GM04504 (cell line): ENCODE data around the gene CENPVL2.
"Not testable (repeated sequence)": the region's sequence is repeated elsewhere in the genome, so short reads cannot be mapped to it uniquely, and the experiment has no call there.

Experiments
- DNase-seq: peaks from one replicate; pipeline ENCODE4 v3.0.0-alpha.2; 2012; ENCODE audit warnings: low read depth

The CENPVL2 gene

DNA sequence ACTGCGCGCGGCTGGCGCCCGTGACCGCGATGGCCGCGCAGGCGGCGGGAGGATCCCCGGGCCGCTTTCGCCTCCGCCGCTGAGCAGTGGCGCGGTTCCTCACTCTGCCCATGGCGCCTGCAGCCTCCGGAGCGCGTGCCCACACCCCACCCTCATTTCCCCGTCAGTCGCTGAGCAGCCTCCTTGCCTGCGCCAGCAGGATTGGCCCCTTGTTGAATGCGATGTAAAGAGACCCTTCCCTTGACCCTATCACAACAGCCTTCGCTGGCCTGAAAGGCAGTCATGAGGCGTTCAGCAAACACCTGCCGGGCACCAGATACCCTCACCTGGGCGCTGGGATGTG, at the start of gene CENPVL2:
Gene CENPVL2, minus strand, starts transcription at position 112 of the 343 bp plus-strand sequence. Its CDS starts 0 bp downstream, at position 112.
- DNase-seq: not testable (repeated sequence)

DNA sequence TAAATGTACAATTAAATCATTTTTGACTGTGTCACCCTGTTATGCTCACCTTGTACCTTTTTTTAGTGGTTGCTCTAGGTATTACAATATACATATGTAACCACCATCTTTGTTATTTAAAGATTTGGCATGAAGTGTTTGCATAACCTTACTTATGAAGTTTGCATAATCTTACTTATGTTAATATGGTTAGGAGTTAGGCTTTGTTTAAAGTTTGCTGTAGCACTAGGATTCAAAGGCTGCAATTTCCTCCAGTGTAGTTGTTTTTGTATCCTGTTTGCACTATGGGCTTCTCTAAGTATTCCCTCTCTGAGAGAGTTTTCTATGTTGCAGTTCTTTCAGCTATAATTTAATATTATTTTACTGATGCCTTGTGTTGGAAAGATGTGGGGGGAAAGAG, 45.6 kb upstream of the CENPVL2 start:
- no peak for DNase-seq

DNA sequence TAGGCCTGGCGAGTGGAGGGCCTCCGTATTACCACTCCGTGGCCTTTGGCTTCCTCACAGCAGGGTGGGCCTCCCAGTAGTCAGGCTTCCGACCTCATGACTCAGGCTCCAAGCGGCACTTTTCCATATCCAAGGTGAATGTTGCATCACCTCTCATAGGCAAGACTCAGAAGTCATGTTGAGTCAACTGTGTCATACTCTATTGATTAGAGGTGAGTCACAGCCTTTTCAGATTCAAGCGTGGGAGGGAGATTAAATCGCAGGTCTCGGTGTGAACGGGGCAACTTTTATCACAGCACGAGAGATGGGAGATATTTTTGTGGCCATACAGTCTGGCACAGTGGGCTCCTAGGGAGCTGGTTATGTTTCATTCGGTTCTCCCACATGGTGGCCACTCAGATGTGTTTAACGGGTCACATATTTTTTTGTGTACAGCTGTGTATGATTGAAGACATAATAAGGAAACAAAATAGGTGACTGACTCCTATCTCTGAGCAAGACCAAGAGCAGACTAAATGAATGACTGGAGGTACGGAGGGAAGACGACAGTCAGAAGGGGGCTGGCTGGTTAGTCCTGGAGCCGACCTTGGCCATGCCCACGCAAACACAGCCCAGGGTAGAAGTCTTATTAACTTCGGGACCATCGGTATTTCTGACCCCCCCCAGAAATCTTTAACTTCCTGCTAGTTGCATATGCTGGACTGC, 30.5 kb upstream of the CENPVL2 start:
- not testable (repeated sequence) for DNase-seq

DNA sequence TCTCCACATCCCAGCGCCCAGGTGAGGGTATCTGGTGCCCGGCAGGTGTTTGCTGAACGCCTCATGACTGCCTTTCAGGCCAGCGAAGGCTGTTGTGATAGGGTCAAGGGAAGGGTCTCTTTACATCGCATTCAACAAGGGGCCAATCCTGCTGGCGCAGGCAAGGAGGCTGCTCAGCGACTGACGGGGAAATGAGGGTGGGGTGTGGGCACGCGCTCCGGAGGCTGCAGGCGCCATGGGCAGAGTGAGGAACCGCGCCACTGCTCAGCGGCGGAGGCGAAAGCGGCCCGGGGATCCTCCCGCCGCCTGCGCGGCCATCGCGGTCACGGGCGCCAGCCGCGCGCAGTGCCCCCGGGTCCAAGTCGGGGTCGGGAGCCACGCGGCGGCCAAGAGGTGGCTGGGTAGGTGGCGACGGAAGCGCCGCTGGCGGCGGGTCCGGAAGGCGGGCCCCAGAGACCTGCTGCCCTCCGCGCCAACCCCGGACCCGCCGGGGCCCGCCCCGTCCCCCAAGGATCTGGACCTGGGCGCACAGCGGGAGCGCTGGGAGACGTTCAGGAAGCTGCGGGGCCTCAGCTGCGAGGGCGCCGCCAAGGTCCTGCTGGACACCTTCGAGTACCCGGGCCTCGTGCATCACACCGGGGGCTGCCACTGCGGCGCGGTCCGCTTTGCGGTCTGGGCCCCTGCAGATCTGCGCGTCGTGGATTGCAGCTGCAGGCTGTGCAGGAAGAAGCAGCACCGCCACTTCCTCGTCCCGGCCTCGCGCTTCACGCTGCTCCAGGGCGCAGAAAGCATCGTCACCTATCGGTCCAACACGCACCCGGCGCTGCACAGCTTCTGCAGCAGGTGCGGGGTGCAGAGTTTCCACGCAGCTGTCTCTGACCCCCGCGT, 27.9 kb upstream of the CENPVL2 start, which contains the start of gene CENPVL1:
Gene CENPVL1, plus strand, starts transcription at position 236 of the 888 bp plus-strand sequence. Its CDS starts 0 bp downstream, at position 236.
- not testable (repeated sequence) for DNase-seq

DNA sequence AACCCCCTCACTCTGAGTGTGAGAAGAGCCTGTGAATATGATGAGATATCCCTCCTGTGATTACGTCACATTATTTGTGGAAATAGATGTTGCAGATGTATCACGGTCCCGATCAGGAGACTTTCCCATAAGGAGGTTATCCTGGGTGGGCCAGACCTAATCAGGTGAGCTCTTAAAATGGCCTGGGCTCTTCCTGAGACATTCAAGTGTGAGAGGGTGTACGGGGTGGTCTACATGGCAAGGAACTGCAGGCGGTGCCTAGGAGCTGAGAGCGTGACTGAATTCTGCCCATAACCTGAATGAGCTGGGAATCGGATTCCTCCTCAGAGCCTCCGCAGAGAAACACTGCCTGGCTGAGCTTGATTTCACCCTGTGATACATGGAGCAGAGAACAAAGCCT, 14.8 kb upstream of the CENPVL2 start:
- DNase-seq: no peak

DNA sequence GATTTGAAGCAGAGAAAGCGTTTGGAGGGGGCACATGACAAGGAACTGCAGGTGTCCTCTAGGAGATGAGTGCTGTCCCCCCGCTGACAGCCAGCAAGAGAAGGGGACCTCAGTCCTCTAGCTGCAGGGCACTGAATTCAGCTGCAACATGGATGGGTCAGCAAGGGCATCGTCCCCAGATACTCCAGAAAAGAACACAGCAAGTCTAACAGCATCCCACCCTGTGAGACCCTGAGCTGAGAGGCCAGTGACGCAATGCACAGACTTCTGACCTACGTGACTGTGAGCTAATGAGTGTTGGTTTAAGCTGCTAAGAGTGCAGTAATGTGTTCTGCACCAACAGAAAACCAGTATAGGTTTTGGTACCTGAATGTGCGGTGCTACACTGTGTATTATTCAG, 11.6 kb upstream of the CENPVL2 start:
- DNase-seq: no peak

DNA sequence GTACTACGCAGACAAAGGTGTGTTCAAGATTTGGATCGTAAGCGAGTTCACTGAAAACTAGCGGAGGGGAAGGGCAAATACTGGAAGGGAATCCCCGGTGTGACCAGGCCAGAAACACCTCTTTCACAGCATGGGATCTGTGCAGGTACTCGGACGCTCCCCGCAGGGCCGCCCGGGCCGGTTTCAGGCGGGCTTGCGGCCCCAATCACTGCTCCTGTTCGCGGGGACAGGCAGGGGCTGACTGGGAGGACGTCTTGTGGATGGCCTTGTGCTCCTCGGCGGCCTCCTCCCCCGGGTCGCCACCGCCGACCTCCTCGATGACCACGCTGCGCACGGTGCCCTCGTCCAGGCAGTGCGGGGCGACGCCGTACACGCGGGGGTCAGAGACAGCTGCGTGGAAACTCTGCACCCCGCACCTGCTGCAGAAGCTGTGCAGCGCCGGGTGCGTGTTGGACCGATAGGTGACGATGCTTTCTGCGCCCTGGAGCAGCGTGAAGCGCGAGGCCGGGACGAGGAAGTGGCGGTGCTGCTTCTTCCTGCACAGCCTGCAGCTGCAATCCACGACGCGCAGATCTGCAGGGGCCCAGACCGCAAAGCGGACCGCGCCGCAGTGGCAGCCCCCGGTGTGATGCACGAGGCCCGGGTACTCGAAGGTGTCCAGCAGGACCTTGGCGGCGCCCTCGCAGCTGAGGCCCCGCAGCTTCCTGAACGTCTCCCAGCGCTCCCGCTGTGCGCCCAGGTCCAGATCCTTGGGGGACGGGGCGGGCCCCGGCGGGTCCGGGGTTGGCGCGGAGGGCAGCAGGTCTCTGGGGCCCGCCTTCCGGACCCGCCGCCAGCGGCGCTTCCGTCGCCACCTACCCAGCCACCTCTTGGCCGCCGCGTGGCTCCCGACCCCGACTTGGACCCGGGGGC, 567 bp downstream of the CENPVL2 start:
- not testable (repeated sequence) for DNase-seq

DNA sequence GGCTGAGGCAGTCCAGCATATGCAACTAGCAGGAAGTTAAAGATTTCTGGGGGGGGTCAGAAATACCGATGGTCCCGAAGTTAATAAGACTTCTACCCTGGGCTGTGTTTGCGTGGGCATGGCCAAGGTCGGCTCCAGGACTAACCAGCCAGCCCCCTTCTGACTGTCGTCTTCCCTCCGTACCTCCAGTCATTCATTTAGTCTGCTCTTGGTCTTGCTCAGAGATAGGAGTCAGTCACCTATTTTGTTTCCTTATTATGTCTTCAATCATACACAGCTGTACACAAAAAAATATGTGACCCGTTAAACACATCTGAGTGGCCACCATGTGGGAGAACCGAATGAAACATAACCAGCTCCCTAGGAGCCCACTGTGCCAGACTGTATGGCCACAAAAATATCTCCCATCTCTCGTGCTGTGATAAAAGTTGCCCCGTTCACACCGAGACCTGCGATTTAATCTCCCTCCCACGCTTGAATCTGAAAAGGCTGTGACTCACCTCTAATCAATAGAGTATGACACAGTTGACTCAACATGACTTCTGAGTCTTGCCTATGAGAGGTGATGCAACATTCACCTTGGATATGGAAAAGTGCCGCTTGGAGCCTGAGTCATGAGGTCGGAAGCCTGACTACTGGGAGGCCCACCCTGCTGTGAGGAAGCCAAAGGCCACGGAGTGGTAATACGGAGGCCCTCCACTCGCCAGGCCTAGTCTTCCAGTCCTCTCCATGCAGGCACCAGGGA, 2.8 kb downstream of the CENPVL2 start:
- not testable (repeated sequence) for DNase-seq

DNA sequence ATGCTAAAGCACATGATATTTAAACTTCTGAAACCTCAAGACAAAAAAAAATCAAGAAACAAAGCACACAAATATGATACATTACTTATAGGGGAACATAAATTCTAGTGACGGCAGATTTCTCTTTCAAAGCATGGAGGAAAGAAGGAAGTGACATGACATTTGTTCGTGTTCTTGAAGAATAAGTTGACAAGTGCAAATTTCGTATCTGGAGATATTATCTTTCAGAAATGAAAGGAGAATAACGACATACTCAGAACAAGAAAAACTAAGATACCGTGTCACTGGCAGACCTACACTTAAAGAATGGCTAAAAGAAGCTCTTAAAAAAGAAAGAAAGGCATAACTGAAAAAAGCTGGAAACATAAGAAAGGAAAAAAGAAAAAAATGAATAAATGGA, 16.6 kb downstream of the CENPVL2 start:
- no peak for DNase-seq

DNA sequence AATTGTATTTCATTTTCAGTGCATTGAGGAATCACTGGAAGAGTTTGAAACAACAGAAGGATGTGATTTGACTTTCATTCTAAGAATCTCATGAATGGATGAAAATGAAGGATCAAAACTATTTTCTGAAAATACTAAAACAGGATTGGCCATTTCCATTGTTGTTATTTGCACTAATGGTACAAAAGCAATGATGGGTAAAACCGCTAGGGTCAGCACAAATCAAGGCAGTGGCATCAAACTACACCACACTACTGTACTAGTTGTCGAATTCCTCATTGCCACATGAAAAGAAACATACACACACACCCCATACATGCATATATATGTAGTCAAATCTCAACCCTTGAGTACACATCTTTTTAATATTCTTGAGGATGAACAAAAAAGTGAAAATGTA, 39.3 kb downstream of the CENPVL2 start:
- DNase-seq: no peak

DNA sequence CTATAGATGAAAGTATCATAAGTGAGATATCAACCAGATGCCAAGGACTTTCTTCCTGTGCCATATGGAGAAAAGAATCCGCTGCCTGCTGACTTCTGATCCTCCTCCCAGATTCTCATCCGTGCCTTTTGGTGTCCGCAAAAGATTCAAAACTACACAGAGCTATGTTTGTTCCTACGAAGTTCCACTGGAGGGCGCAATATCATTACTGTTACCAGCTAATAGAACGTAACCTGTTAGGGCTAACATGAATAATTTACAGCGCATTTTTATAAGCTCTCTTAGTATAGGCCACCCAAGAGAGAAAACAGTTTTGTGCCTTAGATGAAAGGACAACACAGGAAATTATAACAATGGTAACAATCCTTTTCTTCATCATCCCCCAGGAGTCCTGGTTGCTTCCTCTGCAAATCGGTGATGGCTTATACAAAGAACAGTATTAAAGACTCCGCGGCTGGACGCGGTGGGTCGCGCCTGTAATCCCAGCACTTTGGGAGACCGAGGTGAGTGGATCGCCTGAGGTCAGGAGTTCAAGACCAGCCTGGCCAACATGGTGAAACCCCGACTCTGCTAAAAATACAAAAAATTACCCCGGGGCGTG, 41.1 kb downstream of the CENPVL2 start:
- DNase-seq: peak; percentile 6

DNA sequence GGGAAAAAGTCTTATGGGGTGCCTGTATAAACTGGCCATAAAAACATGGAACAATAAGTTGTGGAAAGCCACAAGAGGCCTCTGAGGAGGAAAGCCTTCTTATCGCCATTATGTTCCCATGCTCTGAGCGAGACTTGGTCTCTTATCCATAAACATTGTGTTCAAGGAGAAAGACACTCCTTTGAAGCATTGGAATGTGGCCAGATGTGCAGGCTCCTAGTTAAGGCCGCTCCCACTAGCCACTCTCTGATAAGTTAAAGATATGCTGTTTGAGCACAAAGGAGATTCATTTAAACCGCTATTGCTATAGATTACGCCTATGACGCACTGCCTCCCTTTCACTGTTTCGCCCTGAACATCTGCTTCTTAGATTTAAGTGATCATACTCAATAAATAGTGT, 46.1 kb downstream of the CENPVL2 start:
- not testable (repeated sequence) for DNase-seq
